Measurements from ENCODE around the gene GRIPAP1.

DNA sequence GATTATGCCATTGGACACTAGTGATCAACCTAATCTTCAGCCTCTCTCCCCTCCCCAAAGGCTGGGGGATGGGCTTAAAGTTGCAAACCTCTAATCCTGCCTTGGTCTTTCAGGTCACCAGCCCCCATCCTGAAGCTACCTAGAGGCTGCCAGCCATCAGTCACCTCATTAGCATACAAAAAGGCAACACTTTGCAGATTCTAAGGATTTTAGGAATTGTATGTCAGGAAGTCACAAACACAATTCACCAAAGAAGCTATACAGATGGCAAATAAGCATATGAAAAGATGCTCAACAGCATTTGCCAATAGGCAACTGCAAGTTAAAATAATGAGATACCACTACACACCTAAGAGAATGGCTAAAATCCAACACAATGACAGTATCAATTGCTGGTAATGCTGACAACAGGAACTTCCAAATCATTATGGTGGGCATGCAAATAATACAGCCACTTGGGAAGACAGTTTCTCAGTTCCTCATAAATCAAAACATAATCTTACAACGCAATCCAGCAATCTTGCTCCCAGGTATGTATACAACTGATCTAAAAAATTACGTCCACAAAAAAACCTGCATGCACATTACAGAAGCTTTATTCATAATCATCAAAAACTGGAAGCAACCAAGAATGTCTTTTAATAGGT, 74.2 kb downstream of the GRIPAP1 start:
- TF ChIP-seq, protein P1, sequence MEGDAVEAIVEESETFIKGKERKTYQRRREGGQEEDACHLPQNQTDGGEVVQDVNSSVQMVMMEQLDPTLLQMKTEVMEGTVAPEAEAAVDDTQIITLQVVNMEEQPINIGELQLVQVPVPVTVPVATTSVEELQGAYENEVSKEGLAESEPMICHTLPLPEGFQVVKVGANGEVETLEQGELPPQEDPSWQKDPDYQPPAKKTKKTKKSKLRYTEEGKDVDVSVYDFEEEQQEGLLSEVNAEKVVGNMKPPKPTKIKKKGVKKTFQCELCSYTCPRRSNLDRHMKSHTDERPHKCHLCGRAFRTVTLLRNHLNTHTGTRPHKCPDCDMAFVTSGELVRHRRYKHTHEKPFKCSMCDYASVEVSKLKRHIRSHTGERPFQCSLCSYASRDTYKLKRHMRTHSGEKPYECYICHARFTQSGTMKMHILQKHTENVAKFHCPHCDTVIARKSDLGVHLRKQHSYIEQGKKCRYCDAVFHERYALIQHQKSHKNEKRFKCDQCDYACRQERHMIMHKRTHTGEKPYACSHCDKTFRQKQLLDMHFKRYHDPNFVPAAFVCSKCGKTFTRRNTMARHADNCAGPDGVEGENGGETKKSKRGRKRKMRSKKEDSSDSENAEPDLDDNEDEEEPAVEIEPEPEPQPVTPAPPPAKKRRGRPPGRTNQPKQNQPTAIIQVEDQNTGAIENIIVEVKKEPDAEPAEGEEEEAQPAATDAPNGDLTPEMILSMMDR (IDR thresholded peaks at IDR 0.05; ENCODE audit: low read depth, low read length) = no peak
- TF ChIP-seq MYC (IDR thresholded peaks at IDR 0.05; ENCODE audit: low read depth, low read length) = no peak
